Fibroblast of the aortic adventitia (primary cell): ENCODE results near the gene MCM7. TPM values are rescaled to one million over a fixed set of nuclear protein-coding genes. Genes with fewer than 3 reads are reported as not detected.
A peak's percentile ranks its signal among the peaks of the same experiment; 100 is the strongest.
"Not testable (repeated sequence)": the region's sequence is repeated elsewhere in the genome, so short reads cannot be mapped to it uniquely, and the experiment has no call there.

Experiments
- DNase-seq: peaks from one replicate; pipeline ENCODE4 v3.0.0-alpha.2; 2010; ENCODE audit warnings: low read depth
- H3K4me3 ChIP-seq: 2 replicates; pipeline ENCODE4 v1.5.1; 2011; ENCODE audit warnings: low read depth, mild to moderate bottlenecking, control low read depth, low read length, moderate library complexity
- CTCF ChIP-seq: IDR thresholded peaks from 2 replicates; pipeline ENCODE4 v1.5.1; 2011; ENCODE audit warnings: mild to moderate bottlenecking, low read length, control low read depth, inconsistent platforms; ENCODE audit not compliant: insufficient read depth
- total RNA-seq: library from RNA; depleted of rRNA; stranded (reverse); fragments of >200 nt; gene quantifications from 2 replicates; pipeline ENCODE4 v1.2.3, GENCODE V29; 2012; ENCODE audit warnings: low replicate concordance

The MCM7 gene
- total RNA-seq, 1 donor, result 97.7 TPM

- no peak overlapping the region for H3K4me3 ChIP-seq
- TF ChIP-seq CTCF, result no peak
- DNase-seq, result no peak
Measured at GRCh38 chr7:100137851-100138760, 36.9 kb upstream of the MCM7 start.

- peak; percentile 76 for DNase-seq
- peak; percentile 96 for TF ChIP-seq CTCF
- no peak overlapping the region for H3K4me3 ChIP-seq
Measured at GRCh38 chr7:100132697-100133151, 31.5 kb upstream of the MCM7 start.

- DNase-seq, result no peak
- H3K4me3 ChIP-seq, result no peak overlapping the region
- no peak for TF ChIP-seq CTCF
Measured at GRCh38 chr7:100132126-100132525, 30.9 kb upstream of the MCM7 start.

- peak; percentile 55 for DNase-seq
- no peak overlapping the region for H3K4me3 ChIP-seq
- TF ChIP-seq CTCF, result peak; percentile 87
Measured at GRCh38 chr7:100130608-100131453, 29.6 kb upstream of the MCM7 start.

GRCh38 chr7:100130220-100130607 lies 29.0 kb upstream of the MCM7 start:
- not testable (repeated sequence) for DNase-seq, H3K4me3 ChIP-seq

- DNase-seq, result no peak
- no peak overlapping the region for H3K4me3 ChIP-seq
- no peak for TF ChIP-seq CTCF
Measured at GRCh38 chr7:100128637-100128963, 27.4 kb upstream of the MCM7 start.

- no peak for TF ChIP-seq CTCF
- no peak for DNase-seq
- peak overlapping the region; percentile 99 for H3K4me3 ChIP-seq
Measured at GRCh38 chr7:100127866-100128636, 26.9 kb upstream of the MCM7 start.
